Keratinocyte (primary cell): Measurements from ENCODE around the gene ATP6V1C2. TPM values are rescaled to one million over a fixed set of nuclear protein-coding genes. Genes with fewer than 3 reads are reported as not detected.
"Not testable (repeated sequence)": the region's sequence is repeated elsewhere in the genome, so short reads cannot be mapped to it uniquely, and the experiment has no call there.

ENCODE experiments used
- DNase-seq: peaks from one replicate; pipeline ENCODE4 v3.0.0-alpha.2; 2011; ENCODE audit warnings: low read depth, missing footprints, low spot score
- FAIRE-seq: peaks from 2 replicates; lab custom pipeline; 2011; peaks lifted over from hg19 to GRCh38; lab: Jason Lieb, UNC
- H2AFZ ChIP-seq: 2 replicates; pipeline ENCODE4 v1.6.0; 2012; ENCODE audit warnings: low read length, control low read depth, inconsistent platforms; ENCODE audit not compliant: control insufficient read depth
- H3K27ac ChIP-seq: 2 replicates; pipeline ENCODE4 v1.5.1; 2011; ENCODE audit warnings: low read length; ENCODE audit not compliant: control insufficient read depth, insufficient read depth
- H3K27me3 ChIP-seq: 3 replicates; pipeline ENCODE4 v1.6.0; 2011; ENCODE audit warnings: low read length; ENCODE audit not compliant: control insufficient read depth, insufficient read depth; ENCODE audit errors: extremely low read depth
- H3K36me3 ChIP-seq, 2 experiments: 2 replicates in 1 of 2; 3 replicates in 1 of 2; pipeline ENCODE4 v1.5.1; 2011; ENCODE audit warnings: low read length in 2 of 2, mild to moderate bottlenecking in 1 of 2; ENCODE audit not compliant: control insufficient read depth in 2 of 2, insufficient read depth in 2 of 2; ENCODE audit errors: extremely low read depth in 1 of 2
- H3K4me1 ChIP-seq: 3 replicates; pipeline ENCODE4 v1.5.1; 2011; ENCODE audit warnings: low read length; ENCODE audit not compliant: control insufficient read depth, insufficient read depth; ENCODE audit errors: extremely low read depth
- H3K4me2 ChIP-seq: 3 replicates; pipeline ENCODE4 v1.6.0; 2011; ENCODE audit warnings: low read depth, low read length; ENCODE audit not compliant: control insufficient read depth, insufficient read depth; ENCODE audit errors: extremely low read depth
- H3K4me3 ChIP-seq, 3 experiments: fragments of 200-600 bp in 1 of 3; sonication (generic) in 1 of 3; 2 replicates in 2 of 3; 3 replicates in 1 of 3; pipeline ENCODE4 v1.5.1; 2011 to 2016; ENCODE audit warnings: low read length in 3 of 3, mild to moderate bottlenecking in 3 of 3, control low read depth in 2 of 3, inconsistent platforms in 1 of 3, low read depth in 1 of 3, mixed read lengths in 1 of 3, mixed run types in 1 of 3, moderate library complexity in 1 of 3; ENCODE audit not compliant: control insufficient read depth in 2 of 3, insufficient read depth in 2 of 3; ENCODE audit errors: extremely low read depth in 1 of 3
- H3K79me2 ChIP-seq: 2 replicates; pipeline ENCODE4 v1.6.0; 2012; ENCODE audit warnings: low read length; ENCODE audit not compliant: control insufficient read depth, insufficient read depth
- H3K9ac ChIP-seq: 3 replicates; pipeline ENCODE4 v1.6.0; 2011; ENCODE audit warnings: low read length; ENCODE audit not compliant: control insufficient read depth, insufficient read depth; ENCODE audit errors: extremely low read depth
- H3K9me1 ChIP-seq: 3 replicates; pipeline ENCODE4 v1.6.0; 2011; ENCODE audit warnings: low read length; ENCODE audit not compliant: control insufficient read depth, insufficient read depth; ENCODE audit errors: extremely low read depth
- H3K9me3 ChIP-seq: 2 replicates; pipeline ENCODE4 v1.5.1; 2012; ENCODE audit warnings: low read depth, low read length; ENCODE audit not compliant: control insufficient read depth
- H4K20me1 ChIP-seq: 3 replicates; pipeline ENCODE4 v1.6.0; 2011; ENCODE audit warnings: low read length; ENCODE audit not compliant: control insufficient read depth, insufficient read depth; ENCODE audit errors: extremely low read depth
- CTCF ChIP-seq, 3 experiments: IDR thresholded peaks in 1 of 3; conservative IDR thresholded peaks in 1 of 3; optimal IDR thresholded peaks in 1 of 3; 2 replicates in 2 of 3; 3 replicates in 1 of 3; pipeline versions ENCODE3 to v1.5.1; 2011; ENCODE audit warnings: low read length in 3 of 3, mild to moderate bottlenecking in 3 of 3, moderate library complexity in 2 of 3, control low read depth in 1 of 3, inconsistent platforms in 1 of 3; ENCODE audit not compliant: insufficient read depth in 2 of 3; ENCODE audit errors: extremely low read depth in 1 of 3
- EZH2 ChIP-seq: IDR thresholded peaks from one replicate; pipeline ENCODE4 v1.6.1; 2012; ENCODE audit warnings: inconsistent platforms, mild to moderate bottlenecking, low read length, moderate library complexity
- dilution Hi-C: fragments of 300-500 bp; cut with MboI; formaldehyde crosslinking; loops from one replicate; pipeline ENCODE4 v1.7.0; 2020; ENCODE audit warnings: low sequenced_read_pairs; ENCODE audit not compliant: extremely low pct_ligation_motif_present
- polyA plus RNA-seq, 5 experiments: library from polyadenylated mRNA; depleted of rRNA in 3 of 5; stranded (reverse) in 3 of 5; stranded (forward) in 1 of 5; unstranded in 1 of 5; fragments of >200 nt; gene quantifications; 1 replicate in 1 of 5; 2 replicates in 3 of 5; 3 replicates in 1 of 5; pipeline versions ENCODE4 v1.2.1 to v1.2.3, GENCODE V29; 2011 to 2012; ENCODE audit warnings: missing spikeins in 2 of 5, low read depth in 1 of 5, low replicate concordance in 1 of 5

Gene ATP6V1C2
- polyA plus RNA-seq, 1 donor (not counting 4 experiments of a cell fraction or from before 2014, with no cell fraction given) = 0.55 TPM

GRCh38 chr2:10802657-10803056, 81.2 kb downstream of the ATP6V1C2 start:
- DNase-seq = no peak
- dilution Hi-C loops = no loop called here
- H4K20me1 ChIP-seq = peaks cover 16% of the 10 kb centered on the region
- no peak overlapping the region for H3K27ac ChIP-seq
- H3K4me3 ChIP-seq = no peak overlapping the region
- H3K36me3 ChIP-seq = peaks cover 9 to 34% of the 10 kb centered on the region in 2 experiments
- no peak for FAIRE-seq
- no peaks in the 10 kb centered on the region for H3K4me1 ChIP-seq
- no peaks in the 10 kb centered on the region for H3K9me1 ChIP-seq
- H2AFZ ChIP-seq = no peak overlapping the region
- H3K27me3 ChIP-seq = no peaks in the 10 kb centered on the region
- H3K4me2 ChIP-seq = no peak overlapping the region
- no peak overlapping the region for H3K9ac ChIP-seq
- H3K9me3 ChIP-seq = no peaks in the 10 kb centered on the region
- peaks cover 81% of the 10 kb centered on the region for H3K79me2 ChIP-seq
- TF ChIP-seq EZH2 (no peak), CTCF (optimal IDR thresholded peaks at IDR 0.05 in 1 of 3, IDR thresholded peaks at IDR 0.05 in 1 of 3, conservative IDR thresholded peaks at IDR 0.05 in 1 of 3; ENCODE audit: extremely low read depth in 1 of 3, insufficient read depth in 2 of 3, low read length in 3 of 3) (no peak)

GRCh38 chr2:10805990-10806389, 84.6 kb downstream of the ATP6V1C2 start:
- Histone ChIP-seq H4K20me1 (peaks cover 24% of the 10 kb centered on the region), H3K4me1 (peaks cover 14% of the 10 kb centered on the region), H3K79me2 (peaks cover 84% of the 10 kb centered on the region), H3K36me3 (peaks cover 3 to 37% of the 10 kb centered on the region in 2 experiments)
- H3K27me3 ChIP-seq, H3K9me3 ChIP-seq, H3K9me1 ChIP-seq, DNase-seq, H3K4me3 ChIP-seq, H3K9ac ChIP-seq, dilution Hi-C loops, H3K27ac ChIP-seq, H3K4me2 ChIP-seq, H2AFZ ChIP-seq, FAIRE-seq: not testable (repeated sequence)

GRCh38 chr2:10806543-10806942, 85.1 kb downstream of the ATP6V1C2 start:
- TF ChIP-seq CTCF (optimal IDR thresholded peaks at IDR 0.05 in 1 of 3, IDR thresholded peaks at IDR 0.05 in 1 of 3, conservative IDR thresholded peaks at IDR 0.05 in 1 of 3; ENCODE audit: extremely low read depth in 1 of 3, insufficient read depth in 2 of 3, low read length in 3 of 3) (no peak), EZH2 (no peak)
- no peak for FAIRE-seq
- peaks cover 24% of the 10 kb centered on the region for H4K20me1 ChIP-seq

More at GRCh38 chr2:10806543-10806942, 85.1 kb downstream of the ATP6V1C2 start:
- Histone ChIP-seq H3K9me1 (no peaks in the 10 kb centered on the region), H2AFZ (no peak overlapping the region), H3K79me2 (peaks cover 84% of the 10 kb centered on the region), H3K9me3 (no peaks in the 10 kb centered on the region), H3K9ac (no peak overlapping the region), H3K36me3 (peaks cover 0 to 32% of the 10 kb centered on the region in 2 experiments), H3K27ac (no peak overlapping the region), H3K4me3 (no peak overlapping the region), H3K4me1 (peaks cover 14% of the 10 kb centered on the region), H3K27me3 (no peaks in the 10 kb centered on the region), H3K4me2 (no peak overlapping the region)
- dilution Hi-C loops = no loop called here
- DNase-seq = no peak
